H1 (cell line): ENCODE results near the gene PTPN1. TPM values are rescaled to one million over a fixed set of nuclear protein-coding genes. Genes with fewer than 3 reads are reported as not detected.

Experiments
- ATF3 ChIP-seq: IDR thresholded peaks from 2 replicates; pipeline ENCODE4 v1.6.1; 2011; ENCODE audit warnings: low read depth, mild to moderate bottlenecking, low read length; ENCODE audit not compliant: insufficient read depth
- CBX5 ChIP-seq: fragments of 300-800, 300-1000 bp; sonication (generic); IDR thresholded peaks from 2 replicates; pipeline ENCODE4 v1.7.1; 2016; ENCODE audit warnings: antibody characterized with exemption, low read length, low read depth
- CBX8 ChIP-seq: fragments of 300-800, 300-1000 bp; sonication (generic); IDR thresholded peaks from 2 replicates; pipeline ENCODE4 v1.7.1; 2016; ENCODE audit warnings: low read depth, low read length, borderline replicate concordance
- EP300 ChIP-seq, 2 experiments: IDR thresholded peaks; 1 replicate in 1 of 2; 2 replicates in 1 of 2; pipeline ENCODE4 v1.6.1; 2011 to 2012; ENCODE audit warnings: low read depth in 2 of 2, low read length in 2 of 2, mild to moderate bottlenecking in 2 of 2, borderline replicate concordance in 1 of 2, inconsistent platforms in 1 of 2, moderate library complexity in 1 of 2
- NANOG ChIP-seq: IDR thresholded peaks from 2 replicates; pipeline ENCODE4 v1.6.1; 2011; ENCODE audit warnings: low read length, low read depth, mild to moderate bottlenecking, inconsistent platforms; ENCODE audit not compliant: insufficient read depth, poor library complexity, severe bottlenecking
- POLR2A ChIP-seq, 2 experiments: IDR thresholded peaks; 1 replicate in 1 of 2; 2 replicates in 1 of 2; pipeline ENCODE4 v1.6.1; 2011; ENCODE audit warnings: low read depth in 2 of 2, low read length in 2 of 2, mild to moderate bottlenecking in 2 of 2; ENCODE audit errors: control extremely low read depth in 1 of 2
- POU5F1 ChIP-seq: IDR thresholded peaks from 2 replicates; pipeline ENCODE4 v1.6.1; 2011; ENCODE audit warnings: low read depth, mild to moderate bottlenecking, low read length, moderate library complexity
- RFX5 ChIP-seq: IDR thresholded peaks from 2 replicates; pipeline ENCODE4 v1.6.1; 2011; ENCODE audit warnings: low read depth, low read length, improper control_type of control experiment, borderline replicate concordance
- SUZ12 ChIP-seq: fragments of 200-600 bp; sonication (generic); IDR thresholded peaks from 2 replicates; pipeline ENCODE4 v1.6.1; 2012; ENCODE audit warnings: mild to moderate bottlenecking, inconsistent platforms, low read length, moderate library complexity, mixed read lengths
- polyA plus RNA-seq, 7 experiments: library from polyadenylated mRNA; depleted of rRNA in 3 of 7; stranded (reverse) in 5 of 7; unstranded in 2 of 7; fragments of >200 nt in 5 of 7; fragments of 200-250 nt in 2 of 7; gene quantifications; 1 replicate in 5 of 7; 2 replicates in 1 of 7; 4 replicates in 1 of 7; pipeline versions ENCODE4 v1.2.1 to v1.2.3, GENCODE V29; 2011 to 2013; ENCODE audit warnings: missing spikeins in 2 of 7, mixed read lengths in 2 of 7
- total RNA-seq: library from RNA; stranded (reverse); fragmentation: NEBNext Ultra II Directional; extraction: Animal tissue kit (Norgen Biotek cat#: 25700); gene quantifications from 2 replicates; pipeline ENCODE4 v1.2.1, GENCODE V29; 2021
- TF ChIP-seq, protein P1 (sequence below): IDR thresholded peaks from 2 replicates; pipeline ENCODE4 v1.6.1; 2012; ENCODE audit warnings: inconsistent platforms

The PTPN1 gene
- total and polyA plus RNA-seq, 2 of the 8 experiments (the other 6 are each of a cell fraction or from before 2014, with no cell fraction given), result 18.6 to 32.1 TPM

- TF ChIP-seq ATF3, result no peak
- no peak for TF ChIP-seq EP300 (IDR thresholded peaks at IDR 0.05; ENCODE audit: borderline replicate concordance in 1 of 2, low read depth in 2 of 2, low read length in 2 of 2)
- no peak for TF ChIP-seq RFX5
- no peak for TF ChIP-seq SUZ12
- no peak for TF ChIP-seq CBX5
- TF ChIP-seq NANOG, result no peak
- TF ChIP-seq POU5F1, result no peak
- TF ChIP-seq, protein P1, sequence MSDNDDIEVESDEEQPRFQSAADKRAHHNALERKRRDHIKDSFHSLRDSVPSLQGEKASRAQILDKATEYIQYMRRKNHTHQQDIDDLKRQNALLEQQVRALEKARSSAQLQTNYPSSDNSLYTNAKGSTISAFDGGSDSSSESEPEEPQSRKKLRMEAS, result no peak
- TF ChIP-seq CBX8, result no peak
- TF ChIP-seq POLR2A (IDR thresholded peaks at IDR 0.05; ENCODE audit: control extremely low read depth in 1 of 2, low read depth in 2 of 2, low read length in 2 of 2), result no peak
These were observed 40.3 kb downstream of the PTPN1 start (continued) for GRCh38 chr20:50550531-50550930.
